ENCODE results near the gene CCDC6.

DNA sequence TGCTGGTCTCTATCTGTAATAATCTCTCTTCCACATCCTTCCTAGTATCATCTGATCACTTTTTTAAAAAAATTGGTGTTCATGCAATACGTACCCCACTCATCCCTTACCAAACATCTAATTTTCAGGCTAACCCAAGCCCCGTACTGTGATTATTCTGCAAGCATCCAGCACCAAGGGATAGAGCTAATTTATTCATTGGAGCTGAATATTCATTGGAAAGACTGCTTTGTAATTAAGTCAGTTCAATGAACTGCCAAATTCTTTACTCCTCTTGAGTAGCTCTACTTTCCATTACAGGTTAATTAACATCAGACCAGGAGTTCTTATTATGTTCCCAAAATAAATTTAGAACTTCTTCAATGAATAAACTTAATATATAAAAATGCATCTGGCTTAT lies 86.7 kb downstream of the CCDC6 start:
- TF ChIP-seq POLR2A (IDR thresholded peaks at IDR 0.05; ENCODE audit: low read length) (no peak), RAD21 (conservative IDR thresholded peaks at IDR 0.05 in 1 of 2, IDR thresholded peaks at IDR 0.05 in 1 of 2) (no peak)
- TF ChIP-seq, protein P1, sequence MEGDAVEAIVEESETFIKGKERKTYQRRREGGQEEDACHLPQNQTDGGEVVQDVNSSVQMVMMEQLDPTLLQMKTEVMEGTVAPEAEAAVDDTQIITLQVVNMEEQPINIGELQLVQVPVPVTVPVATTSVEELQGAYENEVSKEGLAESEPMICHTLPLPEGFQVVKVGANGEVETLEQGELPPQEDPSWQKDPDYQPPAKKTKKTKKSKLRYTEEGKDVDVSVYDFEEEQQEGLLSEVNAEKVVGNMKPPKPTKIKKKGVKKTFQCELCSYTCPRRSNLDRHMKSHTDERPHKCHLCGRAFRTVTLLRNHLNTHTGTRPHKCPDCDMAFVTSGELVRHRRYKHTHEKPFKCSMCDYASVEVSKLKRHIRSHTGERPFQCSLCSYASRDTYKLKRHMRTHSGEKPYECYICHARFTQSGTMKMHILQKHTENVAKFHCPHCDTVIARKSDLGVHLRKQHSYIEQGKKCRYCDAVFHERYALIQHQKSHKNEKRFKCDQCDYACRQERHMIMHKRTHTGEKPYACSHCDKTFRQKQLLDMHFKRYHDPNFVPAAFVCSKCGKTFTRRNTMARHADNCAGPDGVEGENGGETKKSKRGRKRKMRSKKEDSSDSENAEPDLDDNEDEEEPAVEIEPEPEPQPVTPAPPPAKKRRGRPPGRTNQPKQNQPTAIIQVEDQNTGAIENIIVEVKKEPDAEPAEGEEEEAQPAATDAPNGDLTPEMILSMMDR (IDR thresholded peaks at IDR 0.05): no peak

All from A549 (cell line).